PFSK-1 (cell line): ENCODE data around the gene HOXA5.

Experiments
- FOXP2 ChIP-seq: optimal IDR thresholded peaks from 2 replicates; pipeline ENCODE3; 2011; ENCODE audit warnings: borderline replicate concordance, control low read depth, inconsistent platforms; ENCODE audit not compliant: insufficient read depth; ENCODE audit errors: extremely low read length, extremely low read depth
- POLR2AphosphoS5 ChIP-seq: IDR thresholded peaks from 2 replicates; pipeline ENCODE4 v1.6.1; 2012; ENCODE audit warnings: low read depth, mild to moderate bottlenecking, control low read depth, low read length, moderate library complexity
- SIN3A ChIP-seq: IDR thresholded peaks from 2 replicates; pipeline ENCODE4 v1.6.1; 2012; ENCODE audit warnings: mild to moderate bottlenecking, low read length, moderate library complexity, borderline replicate concordance; ENCODE audit not compliant: insufficient read depth
- TAF1 ChIP-seq: IDR thresholded peaks from 2 replicates; pipeline ENCODE4 v1.6.1; 2012; ENCODE audit warnings: low read length, control low read depth, borderline replicate concordance; ENCODE audit not compliant: insufficient read depth
- TF ChIP-seq, protein P1 (sequence below), 2 experiments: IDR thresholded peaks; 2 replicates each; pipeline versions ENCODE4 v1.6.1 to v1.8.0; 2011 to 2012; ENCODE audit warnings: low read depth in 2 of 2, low read length in 2 of 2, control low read depth in 1 of 2, inconsistent platforms in 1 of 2, mild to moderate bottlenecking in 1 of 2, moderate library complexity in 1 of 2; ENCODE audit not compliant: insufficient read depth in 1 of 2

HOXA5 gene

DNA sequence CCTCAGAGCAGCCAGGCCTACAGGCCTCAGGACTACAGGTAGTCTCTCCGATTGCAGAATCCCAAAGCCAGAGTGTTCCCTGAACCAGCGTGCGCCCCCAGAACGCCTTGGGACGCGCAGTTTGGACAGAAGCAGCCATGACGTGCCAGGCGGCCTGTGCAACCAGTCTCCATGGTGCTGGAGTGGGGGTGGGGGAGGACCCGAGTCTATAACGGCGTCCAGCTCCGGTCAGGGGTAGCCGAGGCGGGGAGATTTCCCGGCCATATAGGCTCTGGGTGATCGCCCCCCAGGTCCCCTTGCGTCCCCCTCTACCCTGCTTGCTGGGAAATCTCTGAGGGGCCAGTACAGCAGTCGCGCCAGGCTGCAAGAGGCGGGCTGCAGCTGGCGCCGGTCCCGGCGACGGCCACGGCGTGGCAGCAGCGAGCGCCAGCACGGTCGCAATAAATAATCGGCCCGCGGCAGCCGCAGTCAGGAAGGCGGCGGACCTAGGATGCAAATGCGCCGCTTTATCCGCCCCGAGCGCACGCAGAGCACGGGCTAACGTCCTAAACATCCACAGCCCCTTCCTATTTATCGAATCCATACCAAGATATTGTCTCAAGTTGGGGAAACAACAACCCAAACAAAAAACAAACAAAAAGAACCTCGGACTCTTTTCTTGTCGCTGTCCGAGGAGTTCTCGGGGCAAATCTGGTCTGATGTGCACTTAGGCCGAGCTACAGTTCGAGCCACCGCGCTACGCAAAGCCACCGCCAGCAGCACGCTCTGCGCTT is 7.3 kb upstream of the HOXA5 start:
- TF ChIP-seq, protein P1, sequence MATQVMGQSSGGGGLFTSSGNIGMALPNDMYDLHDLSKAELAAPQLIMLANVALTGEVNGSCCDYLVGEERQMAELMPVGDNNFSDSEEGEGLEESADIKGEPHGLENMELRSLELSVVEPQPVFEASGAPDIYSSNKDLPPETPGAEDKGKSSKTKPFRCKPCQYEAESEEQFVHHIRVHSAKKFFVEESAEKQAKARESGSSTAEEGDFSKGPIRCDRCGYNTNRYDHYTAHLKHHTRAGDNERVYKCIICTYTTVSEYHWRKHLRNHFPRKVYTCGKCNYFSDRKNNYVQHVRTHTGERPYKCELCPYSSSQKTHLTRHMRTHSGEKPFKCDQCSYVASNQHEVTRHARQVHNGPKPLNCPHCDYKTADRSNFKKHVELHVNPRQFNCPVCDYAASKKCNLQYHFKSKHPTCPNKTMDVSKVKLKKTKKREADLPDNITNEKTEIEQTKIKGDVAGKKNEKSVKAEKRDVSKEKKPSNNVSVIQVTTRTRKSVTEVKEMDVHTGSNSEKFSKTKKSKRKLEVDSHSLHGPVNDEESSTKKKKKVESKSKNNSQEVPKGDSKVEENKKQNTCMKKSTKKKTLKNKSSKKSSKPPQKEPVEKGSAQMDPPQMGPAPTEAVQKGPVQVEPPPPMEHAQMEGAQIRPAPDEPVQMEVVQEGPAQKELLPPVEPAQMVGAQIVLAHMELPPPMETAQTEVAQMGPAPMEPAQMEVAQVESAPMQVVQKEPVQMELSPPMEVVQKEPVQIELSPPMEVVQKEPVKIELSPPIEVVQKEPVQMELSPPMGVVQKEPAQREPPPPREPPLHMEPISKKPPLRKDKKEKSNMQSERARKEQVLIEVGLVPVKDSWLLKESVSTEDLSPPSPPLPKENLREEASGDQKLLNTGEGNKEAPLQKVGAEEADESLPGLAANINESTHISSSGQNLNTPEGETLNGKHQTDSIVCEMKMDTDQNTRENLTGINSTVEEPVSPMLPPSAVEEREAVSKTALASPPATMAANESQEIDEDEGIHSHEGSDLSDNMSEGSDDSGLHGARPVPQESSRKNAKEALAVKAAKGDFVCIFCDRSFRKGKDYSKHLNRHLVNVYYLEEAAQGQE (IDR thresholded peaks at IDR 0.05; ENCODE audit: insufficient read depth in 1 of 2, low read depth in 2 of 2, low read length in 2 of 2) = 0 out of 4 replicates have a peak, but pooled peaks of 1 of the 2 experiments have one; percentile 28
- TF ChIP-seq TAF1 = no peak
- no peak for TF ChIP-seq SIN3A
- TF ChIP-seq FOXP2 = peak; percentile 60
- no peak for TF ChIP-seq POLR2AphosphoS5

DNA sequence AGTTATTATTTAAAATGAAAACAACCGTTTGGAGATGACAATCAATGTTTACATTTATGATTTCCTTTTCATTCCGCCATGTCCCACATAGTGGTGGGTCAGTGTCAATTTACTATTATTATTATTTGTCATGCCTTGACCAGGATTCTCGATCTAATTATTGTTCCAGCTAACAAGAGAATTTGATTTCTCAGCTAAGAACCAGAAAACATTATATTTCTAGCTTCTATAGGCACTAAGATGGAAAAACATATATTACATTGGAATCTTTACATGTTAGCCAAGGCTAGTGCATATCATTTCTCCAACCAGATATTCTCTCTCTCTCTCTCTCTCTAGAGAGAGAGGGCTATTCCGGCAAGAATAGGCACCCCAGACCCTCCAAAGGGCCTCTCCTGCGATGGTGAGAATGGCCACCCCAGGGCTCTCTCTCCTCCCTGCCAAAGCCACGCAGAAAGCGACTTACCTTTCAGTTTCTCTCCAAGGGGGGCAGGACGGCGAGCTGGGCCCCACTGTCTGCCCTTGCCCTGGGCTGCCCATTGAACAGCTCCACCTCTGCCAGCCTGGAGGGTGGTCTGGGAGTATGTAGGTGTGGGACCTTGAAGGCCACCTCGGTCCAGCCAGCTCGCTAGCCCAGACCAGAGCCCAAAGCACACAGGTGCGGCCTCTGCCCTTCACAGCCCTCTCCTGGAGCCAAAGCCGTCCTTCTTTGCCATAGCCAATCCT is 6.5 kb upstream of the HOXA5 start:
- TF ChIP-seq FOXP2 (no peak), SIN3A (no peak), TAF1 (no peak), POLR2AphosphoS5 (no peak)
- TF ChIP-seq, protein P1 (IDR thresholded peaks at IDR 0.05; ENCODE audit: insufficient read depth in 1 of 2, low read depth in 2 of 2, low read length in 2 of 2) = no peak

GRCh38 chr7:27148756-27149641 is 5.5 kb upstream of the HOXA5 start:
- no peak for TF ChIP-seq FOXP2
- TF ChIP-seq, protein P1 (IDR thresholded peaks at IDR 0.05; ENCODE audit: insufficient read depth in 1 of 2, low read depth in 2 of 2, low read length in 2 of 2) = no peak
- TF ChIP-seq TAF1 = no peak
- no peak for TF ChIP-seq POLR2AphosphoS5
- TF ChIP-seq SIN3A = no peak

GRCh38 chr7:27148031-27148755 is 4.7 kb upstream of the HOXA5 start:
- TF ChIP-seq FOXP2 = no peak
- no peak for TF ChIP-seq POLR2AphosphoS5
- TF ChIP-seq TAF1 = no peak
- no peak for TF ChIP-seq SIN3A
